ENCODE results near the gene CACNA2D3.

Gene CACNA2D3

DNA sequence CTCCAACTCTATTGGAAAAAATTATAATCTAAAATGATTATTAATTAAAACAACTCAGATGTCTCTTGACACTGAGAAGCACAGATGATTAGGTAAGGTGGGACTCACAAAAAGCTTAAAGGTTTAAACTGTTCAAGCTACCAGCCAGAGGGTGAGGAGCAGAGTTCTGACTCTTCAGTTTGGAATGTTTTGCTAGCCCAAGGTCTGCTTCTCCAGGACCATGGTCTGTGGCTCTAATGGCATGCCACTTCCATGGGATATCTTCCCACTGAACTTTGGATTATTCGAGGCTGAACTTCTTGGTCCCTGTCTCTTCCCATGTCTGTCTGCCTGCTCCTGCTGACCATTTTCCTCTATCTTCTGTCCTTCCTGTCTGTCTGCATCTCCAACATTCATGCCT lies 49.2 kb downstream of the CACNA2D3 start:
- DNase-seq (ENCODE audit: low read depth in 2 of 2), result no peak

DNA sequence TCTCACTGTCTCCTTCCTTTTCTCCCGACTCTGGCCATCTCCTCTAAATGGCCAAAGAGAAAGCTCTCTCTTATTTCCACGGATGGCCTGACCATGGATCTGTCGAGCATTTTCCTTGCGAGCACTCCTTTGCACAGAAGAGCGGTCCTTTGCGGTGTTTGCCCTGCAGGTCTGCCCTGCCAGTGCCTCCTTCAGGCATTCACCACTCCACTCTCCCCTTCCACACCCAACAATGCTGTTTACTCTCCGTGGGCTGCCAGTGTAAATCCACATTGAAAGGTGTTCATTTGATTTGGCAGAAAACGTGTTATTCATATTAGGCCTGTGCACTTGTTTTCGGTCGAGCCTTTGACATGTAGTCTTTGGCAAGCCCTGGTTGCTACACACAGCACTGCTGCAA lies 49.6 kb downstream of the CACNA2D3 start:
- no peak for DNase-seq (ENCODE audit: low read depth in 2 of 2)

DNA sequence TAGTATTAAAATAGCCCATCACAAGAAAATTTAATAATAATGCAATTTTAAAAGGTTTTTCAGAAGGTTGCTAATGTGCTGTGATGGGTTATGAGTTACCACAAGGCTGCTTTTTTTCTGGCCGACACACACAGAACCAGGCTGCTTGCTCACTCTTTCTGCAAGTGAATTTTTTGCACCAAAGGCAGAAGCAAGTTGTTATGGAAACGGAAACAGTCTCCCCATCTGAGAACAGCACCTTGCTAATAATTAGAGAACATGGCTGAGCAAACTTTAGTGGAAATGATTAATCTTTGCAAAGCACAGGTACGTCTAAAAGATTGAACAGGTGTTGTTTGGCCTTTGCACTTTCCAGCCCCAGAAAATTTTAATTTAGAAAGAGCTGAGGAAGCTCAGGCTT lies 51.0 kb downstream of the CACNA2D3 start:
- DNase-seq (ENCODE audit: low read depth in 2 of 2), result no peak

GRCh38 chr3:54176106-54176505 lies 53.8 kb downstream of the CACNA2D3 start:
- no peak for DNase-seq (ENCODE audit: low read depth in 2 of 2)

- DNase-seq (ENCODE audit: low read depth in 2 of 2), result no peak
Measured at GRCh38 chr3:54177816-54178215, 55.5 kb downstream of the CACNA2D3 start.

GRCh38 chr3:54178376-54178775 lies 56.0 kb downstream of the CACNA2D3 start:
- no peak for DNase-seq (ENCODE audit: low read depth in 2 of 2)

DNA sequence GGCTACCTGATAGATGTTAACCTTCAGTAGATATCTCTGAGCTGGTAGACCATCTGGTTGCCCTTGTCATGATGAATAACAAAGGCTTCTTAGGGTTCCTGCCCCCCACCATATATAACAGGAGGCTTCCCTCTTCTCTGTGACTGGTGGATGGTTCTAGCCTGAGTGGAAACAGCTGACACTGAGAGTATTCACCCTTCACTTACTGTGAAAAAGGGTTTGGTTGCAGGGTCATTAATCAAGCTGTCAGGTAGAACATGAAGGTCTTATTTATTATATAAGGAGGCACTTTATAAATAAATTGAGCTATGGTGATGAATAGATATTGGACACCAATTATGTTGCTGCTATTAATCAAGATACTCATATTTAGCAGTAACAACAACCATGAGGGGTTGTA lies 58.6 kb downstream of the CACNA2D3 start:
- DNase-seq (ENCODE audit: low read depth in 2 of 2), result no peak

DNA sequence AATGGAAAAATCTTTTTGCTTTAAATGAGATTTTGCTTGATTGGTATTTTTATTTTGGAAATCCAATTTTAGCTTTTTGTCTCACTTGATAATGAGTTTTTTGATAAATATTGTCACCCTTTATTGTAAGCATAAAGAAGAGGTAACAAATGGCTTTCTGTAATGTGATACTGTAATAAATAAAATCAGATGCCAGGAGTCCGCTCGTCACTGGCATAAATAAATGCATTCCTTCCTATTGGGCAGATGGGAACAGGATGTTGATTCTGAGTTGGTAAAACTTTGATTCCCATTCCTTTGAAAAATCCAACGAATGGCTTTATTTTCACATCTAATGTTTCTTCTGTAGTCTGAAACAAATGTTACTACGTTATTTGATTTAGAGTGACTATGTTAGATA lies 59.9 kb downstream of the CACNA2D3 start:
- no peak for DNase-seq (ENCODE audit: low read depth in 2 of 2)

- no peak for DNase-seq (ENCODE audit: low read depth in 2 of 2)
Measured at GRCh38 chr3:54185740-54186139, 63.4 kb downstream of the CACNA2D3 start.

DNA sequence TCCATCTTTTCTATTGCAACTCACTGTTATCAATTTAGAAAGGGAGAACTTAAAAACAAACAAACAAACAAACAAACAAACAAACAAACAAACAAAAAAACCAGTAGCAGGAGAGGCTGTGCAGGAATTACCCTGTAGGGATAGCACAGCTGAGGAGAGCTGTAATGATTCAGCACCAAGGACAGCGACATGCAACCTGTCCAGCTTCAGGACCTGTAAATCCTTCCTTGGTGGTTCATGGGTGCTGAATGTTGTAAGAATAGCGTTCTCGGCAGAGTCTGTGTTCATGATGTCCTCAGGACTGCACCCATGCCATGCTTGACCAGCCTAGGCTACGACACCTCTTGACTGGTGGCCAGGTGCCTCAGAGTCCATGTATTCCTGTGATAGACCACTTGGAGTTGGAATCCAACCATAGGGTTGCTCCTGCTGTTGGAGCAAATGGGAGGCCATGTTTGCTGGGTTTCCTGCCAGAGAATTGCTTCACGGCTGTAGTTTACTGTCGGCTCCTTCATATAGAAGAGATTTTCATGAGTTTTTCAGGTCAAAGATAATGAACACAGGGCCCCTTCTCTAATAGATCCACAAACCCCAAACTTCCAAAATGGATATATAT lies 65.9 kb downstream of the CACNA2D3 start:
- peak; percentile 11 to 12 for DNase-seq (ENCODE audit: low read depth in 2 of 2)

GRCh38 chr3:54191220-54191619 lies 68.9 kb downstream of the CACNA2D3 start:
- no peak for DNase-seq (ENCODE audit: low read depth in 2 of 2)

DNA sequence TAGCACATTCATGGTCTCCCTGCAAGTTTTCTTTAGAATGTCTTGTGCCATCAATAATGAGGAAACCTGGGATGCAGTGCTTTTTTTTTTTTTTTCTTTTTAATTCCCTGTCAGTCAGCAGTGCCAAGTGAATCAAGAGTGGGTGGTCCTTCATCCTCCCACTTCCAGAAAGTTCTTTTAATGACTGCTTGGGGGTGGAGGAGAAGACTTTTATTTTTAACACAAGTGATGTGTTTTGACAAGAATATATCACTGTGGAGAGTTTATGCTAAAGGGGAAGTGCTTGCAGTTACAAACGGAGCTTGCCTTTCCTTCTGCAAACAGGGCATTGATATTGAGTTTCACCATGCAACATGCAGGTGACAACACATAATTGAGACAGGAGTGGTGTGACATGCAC lies 69.7 kb downstream of the CACNA2D3 start:
- DNase-seq (ENCODE audit: low read depth in 2 of 2), result no peak

- DNase-seq (ENCODE audit: low read depth in 2 of 2), result no peak
Measured at GRCh38 chr3:54193093-54193492, 70.7 kb downstream of the CACNA2D3 start.

DNA sequence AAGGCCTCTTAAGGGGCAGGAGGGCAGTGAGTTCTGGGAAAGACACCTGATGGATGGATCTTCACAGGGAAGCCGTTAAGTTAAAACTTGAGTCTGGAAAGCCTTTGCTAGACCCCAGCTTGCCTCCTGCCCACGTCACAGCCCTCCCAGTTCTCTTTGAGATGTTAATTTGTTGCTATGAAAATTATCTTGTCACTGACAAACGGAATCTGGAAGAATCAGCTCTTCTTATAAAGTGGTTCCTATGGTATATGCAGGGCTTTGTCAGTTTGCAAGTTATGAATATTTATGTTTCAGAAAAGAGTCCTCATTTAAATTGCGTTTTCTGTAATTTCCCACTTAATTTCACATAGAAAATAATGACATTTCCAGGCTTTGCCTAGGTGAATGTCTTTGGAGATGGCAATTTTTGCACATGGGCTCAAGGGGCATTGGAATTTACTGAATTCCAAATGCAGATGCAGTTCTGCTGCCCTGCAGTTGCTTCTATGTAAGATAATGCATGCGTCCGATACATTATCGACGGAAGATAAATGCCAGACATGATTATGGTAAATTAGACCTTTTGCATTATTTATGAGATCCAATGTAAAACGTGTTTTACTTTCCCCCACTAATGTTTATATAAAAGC lies 74.1 kb downstream of the CACNA2D3 start:
- no peak for DNase-seq (ENCODE audit: low read depth in 2 of 2)

- no peak for DNase-seq (ENCODE audit: low read depth in 2 of 2)
Measured at GRCh38 chr3:54197509-54197908, 75.2 kb downstream of the CACNA2D3 start.

DNA sequence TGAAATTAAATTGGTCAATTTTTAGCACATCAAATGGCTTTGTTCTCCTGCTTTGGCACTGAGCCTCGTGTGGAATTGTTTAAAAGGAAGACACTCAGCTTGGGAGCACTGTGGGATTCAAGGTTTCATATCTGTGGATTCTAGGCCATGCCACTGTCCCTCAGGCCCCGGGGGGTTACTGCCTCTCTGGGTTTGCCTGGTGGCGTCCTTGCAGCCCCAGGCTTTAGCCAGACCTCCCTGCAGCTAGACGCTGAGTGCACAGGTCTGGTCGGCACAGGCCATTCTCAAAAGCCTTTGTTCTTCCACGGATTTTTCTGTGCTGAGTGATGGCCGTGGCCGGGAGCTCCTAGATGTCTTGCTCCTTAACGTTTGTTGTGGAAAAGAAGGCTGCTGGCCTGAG lies 76.2 kb downstream of the CACNA2D3 start:
- DNase-seq (ENCODE audit: low read depth in 2 of 2), result no peak

- no peak for DNase-seq (ENCODE audit: low read depth in 2 of 2)
Measured at GRCh38 chr3:54202054-54202453, 79.7 kb downstream of the CACNA2D3 start.

DNA sequence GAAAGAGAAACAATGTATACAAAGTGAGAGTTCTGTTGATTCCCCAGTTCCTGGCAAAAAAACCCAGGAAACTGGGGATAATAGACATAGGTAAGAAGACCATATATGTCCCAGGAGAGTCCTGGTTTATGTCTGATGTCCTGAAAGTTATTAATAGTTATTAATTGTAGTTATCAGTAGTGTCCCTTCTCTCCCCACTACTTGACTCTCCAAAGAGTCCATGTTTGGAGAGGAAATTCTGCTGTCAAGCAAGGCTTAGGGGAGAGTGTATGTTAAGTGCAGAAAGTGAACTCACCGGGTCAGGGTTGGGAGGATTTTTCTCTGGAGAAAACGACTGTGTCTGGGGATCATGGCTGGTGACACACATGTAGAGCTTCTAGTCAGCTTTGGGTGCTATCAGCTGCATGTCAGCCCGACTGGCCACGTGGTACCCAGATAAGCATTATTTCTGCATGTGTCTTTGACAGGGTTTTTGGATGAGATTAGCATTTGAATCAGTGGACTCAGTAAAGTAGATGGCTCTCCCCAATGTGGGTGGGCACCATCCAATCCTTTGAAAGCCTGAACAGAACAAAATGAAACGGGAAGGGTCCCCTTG lies 80.4 kb downstream of the CACNA2D3 start:
- no peak for DNase-seq (ENCODE audit: low read depth in 2 of 2)

DNA sequence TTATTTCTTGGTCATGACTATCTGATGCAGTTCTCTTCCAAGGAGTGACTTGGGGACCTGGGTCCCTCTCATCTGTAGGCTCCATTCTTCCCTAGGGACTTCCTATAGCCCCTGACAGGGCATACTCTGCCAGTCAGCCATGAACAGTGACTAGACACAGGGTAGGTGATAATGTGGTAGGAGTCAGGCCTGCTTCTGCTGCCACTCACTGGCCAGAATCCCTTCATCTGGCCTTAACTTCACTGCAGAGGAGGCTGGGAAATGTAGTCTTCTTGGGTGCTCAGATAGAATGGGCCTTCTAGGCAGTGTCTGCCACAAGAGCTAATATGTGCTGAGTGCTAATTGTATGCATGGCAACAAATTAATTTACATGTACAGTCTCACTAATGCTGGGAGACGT lies 84.5 kb downstream of the CACNA2D3 start:
- DNase-seq (ENCODE audit: low read depth in 2 of 2), result no peak

DNA sequence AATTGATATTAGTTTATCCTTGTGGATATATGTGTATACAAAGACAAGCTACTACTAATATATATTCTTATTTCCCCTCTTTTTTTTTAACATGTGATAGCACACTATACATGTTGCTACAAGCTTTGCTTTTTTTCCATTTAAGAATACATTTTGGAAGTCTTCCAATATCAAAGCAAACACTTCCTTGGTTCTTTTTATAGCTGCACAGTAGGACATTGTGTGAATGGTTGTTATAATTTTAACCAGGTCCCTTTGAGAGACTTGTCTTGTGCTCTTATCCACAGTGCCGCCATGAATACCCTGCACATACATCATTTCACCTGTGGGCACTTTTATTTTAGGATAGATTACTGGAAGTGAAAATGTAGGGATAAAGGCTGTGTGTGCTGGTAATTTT lies 88.7 kb downstream of the CACNA2D3 start:
- no peak for DNase-seq (ENCODE audit: low read depth in 2 of 2)

GRCh38 chr3:54212723-54213122 lies 90.4 kb downstream of the CACNA2D3 start:
- no peak for DNase-seq (ENCODE audit: low read depth in 2 of 2)

DNA sequence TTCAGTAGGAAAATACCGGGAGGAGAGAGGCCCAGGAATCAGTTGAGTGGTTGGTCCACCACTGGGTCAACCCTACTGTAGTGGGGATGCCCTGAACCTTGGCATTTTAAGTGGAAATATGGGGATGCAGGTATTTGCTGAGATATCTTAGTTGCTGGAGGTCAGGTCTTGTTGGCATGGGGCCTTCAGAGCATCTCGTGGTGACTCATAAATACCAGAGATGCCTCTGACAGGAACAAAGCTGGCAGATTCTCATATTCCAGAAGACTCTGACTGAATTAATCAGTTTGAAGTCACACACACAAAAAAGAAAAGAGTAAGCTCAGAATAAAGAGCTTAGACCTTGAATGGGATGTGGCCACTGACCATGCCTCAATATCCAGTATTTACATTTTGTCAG lies 91.6 kb downstream of the CACNA2D3 start:
- DNase-seq (ENCODE audit: low read depth in 2 of 2), result no peak

DNA sequence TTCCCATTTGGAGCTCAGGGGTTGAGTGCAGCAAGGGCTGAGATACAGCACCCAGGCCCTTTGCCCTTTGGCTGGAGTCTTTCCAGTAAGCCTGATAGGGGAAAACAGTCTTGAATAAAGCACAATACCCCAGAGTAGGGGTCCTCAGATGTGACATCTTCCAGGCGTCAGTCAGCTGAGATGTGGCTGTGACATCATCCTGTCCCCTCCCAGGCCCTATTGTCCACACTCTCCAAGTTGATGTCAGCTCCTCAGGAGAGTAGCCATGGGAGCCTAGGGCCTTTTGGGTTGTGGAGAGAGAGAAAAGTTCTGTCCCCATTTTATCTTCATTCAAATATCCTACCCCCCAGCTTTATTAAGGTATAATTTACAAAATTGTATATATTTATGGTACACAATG lies 92.5 kb downstream of the CACNA2D3 start:
- DNase-seq (ENCODE audit: low read depth in 2 of 2), result no peak

- DNase-seq (ENCODE audit: low read depth in 2 of 2), result no peak
Measured at GRCh38 chr3:54215521-54215920, 93.2 kb downstream of the CACNA2D3 start.

All from fibroblast of skin of left quadriceps (primary cell).